ENCODE data around the gene PREX1. TPM values are rescaled to one million over a fixed set of nuclear protein-coding genes. Genes with fewer than 3 reads are reported as not detected.

PREX1 gene
- total RNA-seq, 3 donors from 2014 or later, result 53.1 to 84.2 (median 65.1) TPM

GRCh38 chr20:48689388-48689787 is 138.4 kb downstream of the PREX1 start:
- H3K27ac ChIP-seq, result no peak overlapping the region
- intact Hi-C loops (cut with DNase I; ENCODE audit: low total_unique reads), result no loop called here
- TF ChIP-seq POLR2AphosphoS5 (IDR thresholded peaks at IDR 0.05) (no peak), CTCF (IDR thresholded peaks at IDR 0.05) (no peak), POLR2A (IDR thresholded peaks at IDR 0.05) (no peak)
- H3K9me3 ChIP-seq, result no peaks in the 10 kb centered on the region
- no peaks in the 10 kb centered on the region for H3K36me3 ChIP-seq
- no peaks in the 10 kb centered on the region for H3K27me3 ChIP-seq
- no peak overlapping the region for H3K4me3 ChIP-seq
- no peak for DNase-seq (ENCODE audit: low spot score in 2 of 2)
- H3K4me1 ChIP-seq, result peaks cover 0 to 6% of the 10 kb centered on the region in 2 donors

- H3K4me1 ChIP-seq, result peaks cover 0 to 6% of the 10 kb centered on the region in 2 donors
- no peak overlapping the region for H3K27ac ChIP-seq
- no peaks in the 10 kb centered on the region for H3K9me3 ChIP-seq
- no peak overlapping the region for H3K4me3 ChIP-seq
- TF ChIP-seq POLR2AphosphoS5 (IDR thresholded peaks at IDR 0.05) (no peak), POLR2A (IDR thresholded peaks at IDR 0.05) (no peak), CTCF (IDR thresholded peaks at IDR 0.05) (no peak)
- no peaks in the 10 kb centered on the region for H3K27me3 ChIP-seq
- intact Hi-C loops (cut with DNase I; ENCODE audit: low total_unique reads), result no loop called here
- no peaks in the 10 kb centered on the region for H3K36me3 ChIP-seq
- no peak for DNase-seq (ENCODE audit: low spot score in 2 of 2)
Observed at GRCh38 chr20:48688579-48688978, 139.2 kb downstream of the PREX1 start.

GRCh38 chr20:48687117-48687800 is 140.5 kb downstream of the PREX1 start:
- H3K4me3 ChIP-seq, result no peak overlapping the region
- peak overlapping the region in 1 of 2 donors; percentile 60 for H3K27ac ChIP-seq
- no peaks in the 10 kb centered on the region for H3K36me3 ChIP-seq
- intact Hi-C loops (cut with DNase I; ENCODE audit: low total_unique reads), result no loop called here
- no peak for TF ChIP-seq CTCF (IDR thresholded peaks at IDR 0.05)
- TF ChIP-seq POLR2AphosphoS5 (IDR thresholded peaks at IDR 0.05), result no peak
- TF ChIP-seq POLR2A (IDR thresholded peaks at IDR 0.05), result no peak
- no peaks in the 10 kb centered on the region for H3K9me3 ChIP-seq
- no peak for DNase-seq (ENCODE audit: low spot score in 2 of 2)
- H3K27me3 ChIP-seq, result no peaks in the 10 kb centered on the region
- H3K4me1 ChIP-seq, result peaks cover 7 to 10% of the 10 kb centered on the region in 2 donors

- H3K4me1 ChIP-seq, result peaks cover 7 to 13% of the 10 kb centered on the region in 2 donors
Observed at GRCh38 chr20:48686238-48687116, 141.3 kb downstream of the PREX1 start.

More at GRCh38 chr20:48686238-48687116, 141.3 kb downstream of the PREX1 start:
- TF ChIP-seq POLR2A (IDR thresholded peaks at IDR 0.05) (no peak), POLR2AphosphoS5 (IDR thresholded peaks at IDR 0.05) (no peak), CTCF (IDR thresholded peaks at IDR 0.05) (no peak)
- Histone ChIP-seq H3K36me3 (no peaks in the 10 kb centered on the region), H3K4me3 (no peak overlapping the region), H3K9me3 (no peaks in the 10 kb centered on the region), H3K27me3 (no peaks in the 10 kb centered on the region), H3K27ac (peak overlapping the region; percentile 29 to 60)
- intact Hi-C loops (cut with DNase I; ENCODE audit: low total_unique reads), result no loop called here
- no peak for DNase-seq (ENCODE audit: low spot score in 2 of 2)
